Nephron (organoid): ENCODE data around the gene CSK.

ENCODE experiments used
- H3K27ac Mint-ChIP-seq, 3 experiments: 2 replicates each; pipeline ENCODE4 v1.8.0; 2020; ENCODE audit warnings: mixed read lengths in 3 of 3, mild to moderate bottlenecking in 2 of 3, moderate library complexity in 1 of 3
- H3K27me3 Mint-ChIP-seq: 2 replicates; pipeline ENCODE4 v1.8.0; 2021; ENCODE audit warnings: low read depth, mild to moderate bottlenecking, moderate library complexity, mixed read lengths
- H3K36me3 Mint-ChIP-seq: 2 replicates; pipeline ENCODE4 v1.8.0; 2020; ENCODE audit warnings: low read depth, mixed read lengths
- H3K4me1 Mint-ChIP-seq: 2 replicates; pipeline ENCODE4 v1.8.0; 2020; ENCODE audit warnings: mixed read lengths
- H3K4me3 Mint-ChIP-seq, 3 experiments: 2 replicates each; pipeline ENCODE4 v1.8.0; 2020; ENCODE audit warnings: mild to moderate bottlenecking in 3 of 3, mixed read lengths in 3 of 3, moderate library complexity in 2 of 3
- H3K9me3 Mint-ChIP-seq: 2 replicates; pipeline ENCODE4 v1.8.0; 2020; ENCODE audit warnings: mixed read lengths
- TF ChIP-seq, protein P1 (sequence below), 3 experiments: fragments of 200-600 bp; sonication (generic); IDR thresholded peaks; one replicate each; pipeline ENCODE4 v1.5.0; 2021; ENCODE audit warnings: antibody characterized with exemption in 3 of 3; ENCODE audit not compliant: unreplicated experiment in 3 of 3

Gene CSK

GRCh38 chr15:74839526-74840395, 57.9 kb downstream of the CSK start:
- Mint-ChIP-seq H3K4me1 (peaks cover 24% of the 10 kb centered on the region), H3K4me3 (peak overlapping the region in 2 of 3 experiments; percentile 37 to 54), H3K36me3 (peaks cover 15% of the 10 kb centered on the region), H3K9me3 (no peaks in the 10 kb centered on the region), H3K27me3 (no peaks in the 10 kb centered on the region), H3K27ac (no peak overlapping the region)
- TF ChIP-seq, protein P1, sequence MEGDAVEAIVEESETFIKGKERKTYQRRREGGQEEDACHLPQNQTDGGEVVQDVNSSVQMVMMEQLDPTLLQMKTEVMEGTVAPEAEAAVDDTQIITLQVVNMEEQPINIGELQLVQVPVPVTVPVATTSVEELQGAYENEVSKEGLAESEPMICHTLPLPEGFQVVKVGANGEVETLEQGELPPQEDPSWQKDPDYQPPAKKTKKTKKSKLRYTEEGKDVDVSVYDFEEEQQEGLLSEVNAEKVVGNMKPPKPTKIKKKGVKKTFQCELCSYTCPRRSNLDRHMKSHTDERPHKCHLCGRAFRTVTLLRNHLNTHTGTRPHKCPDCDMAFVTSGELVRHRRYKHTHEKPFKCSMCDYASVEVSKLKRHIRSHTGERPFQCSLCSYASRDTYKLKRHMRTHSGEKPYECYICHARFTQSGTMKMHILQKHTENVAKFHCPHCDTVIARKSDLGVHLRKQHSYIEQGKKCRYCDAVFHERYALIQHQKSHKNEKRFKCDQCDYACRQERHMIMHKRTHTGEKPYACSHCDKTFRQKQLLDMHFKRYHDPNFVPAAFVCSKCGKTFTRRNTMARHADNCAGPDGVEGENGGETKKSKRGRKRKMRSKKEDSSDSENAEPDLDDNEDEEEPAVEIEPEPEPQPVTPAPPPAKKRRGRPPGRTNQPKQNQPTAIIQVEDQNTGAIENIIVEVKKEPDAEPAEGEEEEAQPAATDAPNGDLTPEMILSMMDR (IDR thresholded peaks at IDR 0.05; ENCODE audit: unreplicated experiment in 3 of 3), result no peak

GRCh38 chr15:74840851-74841775, 59.2 kb downstream of the CSK start:
- TF ChIP-seq, protein P1 (IDR thresholded peaks at IDR 0.05; ENCODE audit: unreplicated experiment in 3 of 3), result no peak
- H3K4me1 Mint-ChIP-seq, result peaks cover 25% of the 10 kb centered on the region
- no peaks in the 10 kb centered on the region for H3K9me3 Mint-ChIP-seq
- H3K4me3 Mint-ChIP-seq, result peak overlapping the region; percentile 92 to 95 (median 94)
- H3K27me3 Mint-ChIP-seq, result no peaks in the 10 kb centered on the region
- H3K36me3 Mint-ChIP-seq, result peaks cover 17% of the 10 kb centered on the region
- H3K27ac Mint-ChIP-seq, result no peak overlapping the region

GRCh38 chr15:74841891-74842373, 60.1 kb downstream of the CSK start:
- H3K4me1 Mint-ChIP-seq, result peaks cover 25% of the 10 kb centered on the region
- TF ChIP-seq, protein P1 (IDR thresholded peaks at IDR 0.05; ENCODE audit: unreplicated experiment in 3 of 3), result no peak
- peaks cover 17% of the 10 kb centered on the region for H3K36me3 Mint-ChIP-seq
- H3K27ac Mint-ChIP-seq, result no peak overlapping the region
- peak overlapping the region; percentile 92 to 95 (median 94) for H3K4me3 Mint-ChIP-seq
- H3K27me3 Mint-ChIP-seq, result no peaks in the 10 kb centered on the region
- no peaks in the 10 kb centered on the region for H3K9me3 Mint-ChIP-seq

DNA sequence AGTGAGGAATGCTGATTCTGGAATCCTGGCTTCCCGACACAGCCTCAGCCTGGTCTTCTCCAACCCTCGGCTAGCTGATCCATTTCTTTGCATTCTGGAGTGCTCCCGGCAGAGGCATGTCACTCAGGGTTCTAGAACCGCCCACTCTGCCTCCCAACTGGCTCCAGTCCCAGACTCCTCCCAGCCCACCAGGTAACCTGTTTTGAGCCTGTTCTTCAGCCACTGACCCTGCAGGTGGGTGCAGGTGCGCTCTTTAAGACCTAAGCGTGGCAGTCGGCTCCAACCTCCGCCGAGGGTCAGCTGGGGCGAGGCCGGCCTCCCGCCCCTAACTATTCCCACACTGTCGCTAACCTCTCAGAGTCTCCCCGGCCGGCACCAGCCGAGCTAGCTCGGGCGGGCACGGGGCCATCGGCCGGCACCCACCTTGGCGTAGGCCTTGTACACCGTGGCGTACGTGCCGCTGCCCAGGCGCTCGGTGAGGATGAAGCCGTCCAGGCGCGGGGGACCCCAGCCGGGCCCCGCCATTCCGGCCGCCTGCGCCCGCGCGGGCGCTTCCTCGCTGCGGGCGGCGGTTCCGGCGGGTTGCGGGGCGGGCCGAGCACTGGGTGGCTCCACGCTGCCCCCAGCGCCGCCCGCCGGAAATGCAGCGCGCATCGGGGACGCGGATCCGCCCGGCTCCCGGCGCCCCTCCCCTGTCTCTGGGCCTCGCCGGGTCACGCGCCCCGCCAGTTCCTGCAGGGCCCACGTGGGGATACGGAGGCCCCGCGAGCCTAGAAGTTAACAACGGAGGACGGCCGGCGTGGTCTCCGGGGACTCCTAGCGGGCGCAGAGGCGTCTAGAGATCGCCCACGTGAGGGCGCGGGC, 60.9 kb downstream of the CSK start, which contains the start of gene ULK3:
TSS of gene ULK3 (minus strand) at position 576 of the 864 bp plus-strand sequence. CDS start at position 525, 51 bp downstream.
- Mint-ChIP-seq H3K4me3 (peak within 1 kb of the TSS; percentile 92 to 95 (median 94)), H3K36me3 (peaks cover 20% of the 10 kb centered on the region), H3K4me1 (peaks cover 29% of the 10 kb centered on the region), H3K9me3 (no peaks in the 10 kb centered on the region), H3K27ac (peak within 1 kb of the TSS; percentile 91 to 98 (median 94)), H3K27me3 (no peaks in the 10 kb centered on the region)
- TF ChIP-seq, protein P1 (IDR thresholded peaks at IDR 0.05; ENCODE audit: unreplicated experiment in 3 of 3), result peak; percentile 74 to 93 (median 84)

DNA sequence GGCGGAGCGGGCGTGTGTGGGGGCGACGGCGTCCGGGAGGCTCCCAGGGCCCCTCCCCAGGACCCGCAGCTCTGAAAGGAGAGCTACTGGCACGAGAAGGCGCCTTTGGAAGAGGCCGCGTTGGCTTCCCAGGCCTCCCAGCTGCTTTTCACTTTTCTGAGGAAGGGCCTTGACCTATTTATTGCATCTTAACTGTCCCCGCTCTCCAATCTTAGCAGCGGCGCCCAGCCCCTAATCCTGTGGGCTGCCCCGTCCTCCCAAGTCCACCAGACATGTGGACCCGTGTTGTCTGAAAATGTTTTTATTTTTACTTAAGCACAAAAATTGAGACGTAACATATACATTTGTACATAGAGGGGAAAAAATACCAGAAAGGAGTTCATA, 61.6 kb downstream of the CSK start:
- Mint-ChIP-seq H3K9me3 (no peaks in the 10 kb centered on the region), H3K4me3 (peak overlapping the region; percentile 82 to 93 (median 92)), H3K36me3 (peaks cover 27% of the 10 kb centered on the region), H3K4me1 (peaks cover 29% of the 10 kb centered on the region), H3K27ac (peak overlapping the region; percentile 91 to 98 (median 94)), H3K27me3 (no peaks in the 10 kb centered on the region)
- TF ChIP-seq, protein P1 (IDR thresholded peaks at IDR 0.05; ENCODE audit: unreplicated experiment in 3 of 3), result no peak
